Neural crest cell (in vitro differentiated cells): Measurements from ENCODE around the gene HOXA3. TPM values are rescaled to one million over a fixed set of nuclear protein-coding genes. Genes with fewer than 3 reads are reported as not detected.

ENCODE experiments used
- DNase-seq: peaks from one replicate; pipeline ENCODE4 v3.0.0; 2021; ENCODE audit warnings: low read depth, mixed read lengths, low spot score
- H3K27ac Mint-ChIP-seq: one replicate; pipeline ENCODE4 v1.8.0; 2021; ENCODE audit warnings: mild to moderate bottlenecking, mixed read lengths; ENCODE audit not compliant: unreplicated experiment
- H3K27me3 Mint-ChIP-seq: 2 replicates; pipeline ENCODE4 v1.8.0; 2021; ENCODE audit warnings: low read depth, mild to moderate bottlenecking, mixed read lengths
- H3K36me3 Mint-ChIP-seq: 2 replicates; pipeline ENCODE4 v1.8.0; 2021; ENCODE audit warnings: low read depth, mild to moderate bottlenecking, mixed read lengths
- H3K4me1 Mint-ChIP-seq: 2 replicates; pipeline ENCODE4 v1.8.0; 2021; ENCODE audit warnings: mixed read lengths
- H3K4me3 Mint-ChIP-seq: one replicate; pipeline ENCODE4 v1.8.0; 2021; ENCODE audit warnings: mild to moderate bottlenecking, mixed read lengths
- H3K9me3 Mint-ChIP-seq: 2 replicates; pipeline ENCODE4 v1.8.0; 2021; ENCODE audit warnings: mixed read lengths
- total RNA-seq: library from RNA; stranded (reverse); gene quantifications from 2 replicates; pipeline ENCODE4 v1.2.1, GENCODE V29; 2021
- TF ChIP-seq, protein P1 (sequence below): fragments of 200-600 bp; sonication (generic); conservative IDR thresholded peaks from 2 replicates; pipeline ENCODE4 v1.5.0; 2021; ENCODE audit warnings: antibody characterized with exemption, mild to moderate bottlenecking

The HOXA3 gene
- total RNA-seq, 1 donor from 2014 or later, result 10.6 TPM

DNA sequence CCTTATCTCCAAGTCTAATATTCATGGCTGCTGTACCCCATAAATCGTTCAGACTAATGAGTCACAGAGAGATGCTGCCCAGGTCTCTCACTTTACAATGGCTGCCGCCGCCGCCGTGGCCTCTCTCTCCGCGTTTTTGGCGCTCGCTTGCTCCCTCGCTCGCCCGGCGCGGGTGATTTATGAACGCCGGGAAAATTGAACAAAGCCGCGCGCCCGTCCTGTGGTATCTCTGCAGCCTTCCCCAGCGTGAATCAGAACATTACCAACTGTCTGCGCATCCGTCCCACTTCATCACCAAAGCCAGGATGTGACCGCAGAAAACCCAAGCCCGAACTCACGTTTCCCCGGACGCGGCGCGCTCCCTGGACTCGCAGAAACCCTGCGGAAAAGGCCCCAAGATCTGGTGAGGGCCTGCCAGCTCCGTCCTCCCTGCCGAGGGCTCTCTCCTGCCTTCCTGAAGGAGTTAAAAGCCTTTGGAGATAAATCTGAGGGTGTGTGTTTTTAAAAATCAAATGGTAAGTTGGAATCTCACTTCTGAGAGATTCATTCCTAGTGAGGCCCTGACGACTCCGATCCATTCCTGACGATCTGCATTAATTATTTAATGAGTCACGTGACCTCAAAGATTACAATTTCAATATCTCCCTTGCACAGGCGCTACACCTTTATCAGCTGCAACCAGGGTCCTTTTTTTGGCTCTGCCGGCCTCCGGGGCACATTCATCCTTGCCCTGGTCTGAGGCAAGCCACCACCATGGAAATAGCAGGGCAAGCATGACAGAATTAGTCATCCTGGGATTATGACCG, 28.1 kb downstream of the HOXA3 start:
- TF ChIP-seq, protein P1, sequence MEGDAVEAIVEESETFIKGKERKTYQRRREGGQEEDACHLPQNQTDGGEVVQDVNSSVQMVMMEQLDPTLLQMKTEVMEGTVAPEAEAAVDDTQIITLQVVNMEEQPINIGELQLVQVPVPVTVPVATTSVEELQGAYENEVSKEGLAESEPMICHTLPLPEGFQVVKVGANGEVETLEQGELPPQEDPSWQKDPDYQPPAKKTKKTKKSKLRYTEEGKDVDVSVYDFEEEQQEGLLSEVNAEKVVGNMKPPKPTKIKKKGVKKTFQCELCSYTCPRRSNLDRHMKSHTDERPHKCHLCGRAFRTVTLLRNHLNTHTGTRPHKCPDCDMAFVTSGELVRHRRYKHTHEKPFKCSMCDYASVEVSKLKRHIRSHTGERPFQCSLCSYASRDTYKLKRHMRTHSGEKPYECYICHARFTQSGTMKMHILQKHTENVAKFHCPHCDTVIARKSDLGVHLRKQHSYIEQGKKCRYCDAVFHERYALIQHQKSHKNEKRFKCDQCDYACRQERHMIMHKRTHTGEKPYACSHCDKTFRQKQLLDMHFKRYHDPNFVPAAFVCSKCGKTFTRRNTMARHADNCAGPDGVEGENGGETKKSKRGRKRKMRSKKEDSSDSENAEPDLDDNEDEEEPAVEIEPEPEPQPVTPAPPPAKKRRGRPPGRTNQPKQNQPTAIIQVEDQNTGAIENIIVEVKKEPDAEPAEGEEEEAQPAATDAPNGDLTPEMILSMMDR, result no peak
- Mint-ChIP-seq H3K4me3 (peak overlapping the region; percentile 83), H3K4me1 (peaks cover 22% of the 10 kb centered on the region), H3K9me3 (no peaks in the 10 kb centered on the region), H3K27me3 (peaks cover 100% of the 10 kb centered on the region), H3K27ac (peak overlapping the region; percentile 53), H3K36me3 (no peaks in the 10 kb centered on the region)
- no peak for DNase-seq

DNA sequence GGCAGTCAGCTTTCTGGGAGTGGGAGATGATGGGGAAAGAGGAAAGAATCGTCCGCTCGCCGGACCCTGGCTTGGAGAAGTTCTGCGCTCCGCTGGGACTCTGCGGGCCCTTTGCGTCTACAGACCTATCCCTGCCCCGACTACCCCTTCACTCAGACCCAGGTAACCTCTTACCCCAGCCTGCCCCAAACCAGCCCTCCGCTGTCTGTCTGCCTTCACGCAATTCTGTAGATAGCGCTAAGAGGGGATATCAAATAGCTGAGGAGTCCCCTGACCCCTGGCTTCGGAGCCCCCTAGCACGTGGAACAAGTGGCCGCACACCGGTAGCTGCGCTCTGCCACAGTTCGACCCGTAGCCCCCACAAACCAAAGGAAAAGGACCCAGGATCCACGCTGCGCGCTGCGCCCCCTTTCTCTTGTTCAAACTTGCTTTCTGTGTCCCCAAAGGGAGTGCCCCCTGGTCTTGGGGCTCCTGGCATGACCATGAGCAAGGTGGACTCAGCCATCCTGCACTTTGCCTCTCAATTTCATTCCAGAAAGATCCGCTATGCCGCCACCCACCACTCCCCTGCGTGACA, 28.8 kb downstream of the HOXA3 start:
- Mint-ChIP-seq H3K36me3 (no peaks in the 10 kb centered on the region), H3K27ac (peak overlapping the region; percentile 53), H3K4me1 (peaks cover 22% of the 10 kb centered on the region), H3K4me3 (peak overlapping the region; percentile 83), H3K9me3 (no peaks in the 10 kb centered on the region), H3K27me3 (peaks cover 100% of the 10 kb centered on the region)
- no peak for DNase-seq
- TF ChIP-seq, protein P1, result no peak

DNA sequence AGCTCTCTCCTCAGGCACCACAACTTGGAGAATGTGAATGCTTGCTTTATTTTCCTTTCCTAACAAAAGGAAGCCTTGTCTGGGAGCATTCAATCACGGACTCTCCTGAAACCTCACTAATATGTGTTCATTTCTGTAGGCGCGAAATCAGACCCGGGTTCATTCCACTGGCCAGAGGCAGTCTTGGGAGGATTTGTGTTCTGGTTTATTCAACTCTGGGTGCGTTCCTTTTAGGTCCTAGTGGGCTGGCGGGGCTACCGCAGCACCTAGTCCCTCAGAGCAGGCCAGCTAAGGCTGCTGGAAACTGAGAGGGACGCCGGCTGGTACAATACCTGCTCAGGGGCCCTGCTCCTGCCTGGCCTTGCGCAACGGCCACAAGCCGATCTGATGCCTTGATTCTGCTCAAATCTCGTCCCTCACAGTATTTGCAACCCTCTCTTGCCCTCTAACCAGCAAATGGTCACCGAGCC, 29.3 kb downstream of the HOXA3 start:
- peak overlapping the region; percentile 83 for H3K4me3 Mint-ChIP-seq
- H3K27ac Mint-ChIP-seq, result peak overlapping the region; percentile 10
- DNase-seq, result no peak

DNA sequence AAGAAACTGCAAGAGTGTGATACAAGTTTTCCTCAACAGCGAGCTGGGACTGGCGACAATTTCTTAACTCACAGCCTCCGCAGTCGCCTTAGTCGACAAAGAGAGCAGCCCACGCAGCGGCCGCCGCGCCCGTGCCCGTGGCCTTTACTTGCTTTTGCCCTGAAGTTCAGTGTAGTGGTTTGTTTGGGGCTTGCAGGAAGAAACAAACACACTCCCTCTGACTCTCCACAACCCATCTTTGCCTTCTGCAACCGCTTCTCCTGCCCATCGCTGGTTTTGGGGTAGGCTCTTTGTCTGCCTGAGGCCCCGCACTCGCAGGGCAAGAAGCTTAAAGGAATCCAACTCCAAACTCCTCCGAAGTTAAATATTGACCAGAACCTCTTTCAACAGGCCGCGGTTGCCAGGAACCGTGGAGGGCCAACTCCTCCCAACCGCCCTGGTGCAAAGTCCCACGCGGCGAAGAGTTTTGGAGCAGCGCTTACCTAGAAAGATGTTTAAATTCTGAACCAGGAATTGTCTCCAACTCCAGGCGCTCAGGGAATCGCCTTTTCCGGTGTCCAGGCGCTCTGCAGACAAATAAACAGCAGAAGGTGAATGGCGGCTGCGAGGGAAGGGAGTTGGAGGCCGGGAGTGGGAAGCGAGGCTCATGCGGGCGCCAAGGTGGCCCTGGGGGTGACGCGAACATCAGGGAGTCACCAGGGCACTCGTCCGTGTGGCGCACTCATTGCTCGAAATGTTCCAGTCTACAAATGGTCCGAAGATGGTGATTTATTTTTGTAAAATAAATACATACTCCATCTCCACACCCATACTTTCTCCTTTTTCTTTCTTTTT, 30.1 kb downstream of the HOXA3 start:
- peak; percentile 9 for DNase-seq
- TF ChIP-seq, protein P1, result no peak
- Mint-ChIP-seq H3K27ac (peak overlapping the region; percentile 43), H3K9me3 (no peaks in the 10 kb centered on the region), H3K4me3 (peak overlapping the region; percentile 83), H3K36me3 (no peaks in the 10 kb centered on the region), H3K27me3 (peaks cover 100% of the 10 kb centered on the region), H3K4me1 (peaks cover 22% of the 10 kb centered on the region)

More for the DNA sequence above, 29.3 kb downstream of the HOXA3 start:
- H3K27me3 Mint-ChIP-seq, result peaks cover 100% of the 10 kb centered on the region
- H3K9me3 Mint-ChIP-seq, result no peaks in the 10 kb centered on the region
- TF ChIP-seq, protein P1, result peak; percentile 13
- no peaks in the 10 kb centered on the region for H3K36me3 Mint-ChIP-seq
- H3K4me1 Mint-ChIP-seq, result peaks cover 22% of the 10 kb centered on the region

DNA sequence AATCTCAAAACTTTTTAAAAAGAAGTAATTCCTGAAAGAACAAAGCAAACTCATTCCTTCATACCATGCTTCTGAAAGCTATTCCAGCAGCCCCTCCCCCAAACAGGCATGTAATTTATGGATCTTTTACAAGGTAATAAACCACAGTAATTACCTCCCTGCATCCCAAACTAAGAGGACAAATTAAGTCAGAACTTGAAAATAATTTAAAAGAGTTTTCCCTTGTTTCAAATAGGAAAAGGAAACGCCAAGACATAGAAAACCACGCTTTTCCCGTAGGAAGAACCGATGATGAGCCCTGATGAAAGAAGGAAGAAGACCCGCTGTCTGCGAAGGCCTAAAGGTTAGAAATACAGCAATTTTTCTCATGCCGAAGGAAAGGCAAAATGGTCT, 30.7 kb downstream of the HOXA3 start:
- H3K27ac Mint-ChIP-seq, result peak overlapping the region; percentile 43
- H3K27me3 Mint-ChIP-seq, result peaks cover 100% of the 10 kb centered on the region

More for the DNA sequence above, 30.7 kb downstream of the HOXA3 start:
- no peaks in the 10 kb centered on the region for H3K9me3 Mint-ChIP-seq
- H3K4me3 Mint-ChIP-seq, result peak overlapping the region; percentile 83
- H3K36me3 Mint-ChIP-seq, result no peaks in the 10 kb centered on the region
- TF ChIP-seq, protein P1, result no peak
- peaks cover 21% of the 10 kb centered on the region for H3K4me1 Mint-ChIP-seq
- no peak for DNase-seq
